ENCODE results near the gene NTF4.

- TF ChIP-seq YY1 (IDR thresholded peaks at IDR 0.05; ENCODE audit: insufficient read depth, insufficient read length) (no peak), ZNF274 (IDR thresholded peaks at IDR 0.05; ENCODE audit: low read depth, low read length) (no peak)
Observed at GRCh38 chr19:49069026-49069425, 4.4 kb upstream of the NTF4 start.
